NT2/D1 (cell line): Measurements from ENCODE around the gene STX16.

Source experiments
- DNase-seq: peaks from one replicate; pipeline ENCODE4 v3.0.0-alpha.2; 2011; ENCODE audit warnings: low read depth, low spot score
- H3K27me3 ChIP-seq: 2 replicates; pipeline ENCODE4 v1.6.0; 2011; ENCODE audit warnings: mild to moderate bottlenecking; ENCODE audit not compliant: insufficient read length, insufficient read depth
- H3K36me3 ChIP-seq: 2 replicates; pipeline ENCODE4 v1.6.1; 2011; ENCODE audit warnings: mild to moderate bottlenecking, low read length, mixed read lengths; ENCODE audit not compliant: insufficient read depth, insufficient read length
- H3K4me1 ChIP-seq: 2 replicates; pipeline ENCODE4 v1.5.1; 2011; ENCODE audit not compliant: insufficient read depth, insufficient read length
- H3K4me3 ChIP-seq: 2 replicates; pipeline ENCODE4 v1.5.1; 2011; ENCODE audit warnings: low read depth; ENCODE audit not compliant: insufficient read length
- H3K9ac ChIP-seq: 2 replicates; pipeline ENCODE4 v1.6.0; 2011; ENCODE audit warnings: low read depth; ENCODE audit not compliant: insufficient read length
- H3K9me3 ChIP-seq: 2 replicates; pipeline ENCODE4 v1.5.1; 2011; ENCODE audit warnings: mild to moderate bottlenecking, low read length; ENCODE audit not compliant: insufficient read depth
- SUZ12 ChIP-seq: IDR thresholded peaks from 2 replicates; pipeline ENCODE4 v1.6.1; 2011; ENCODE audit not compliant: insufficient read length, insufficient read depth; ENCODE audit errors: extremely low read depth
- YY1 ChIP-seq: IDR thresholded peaks from 2 replicates; pipeline ENCODE4 v1.6.1; 2011; ENCODE audit not compliant: insufficient read length, insufficient read depth
- ZNF274 ChIP-seq: IDR thresholded peaks from 2 replicates; pipeline ENCODE4 v1.6.1; 2011; ENCODE audit warnings: mild to moderate bottlenecking, low read depth, low read length

The STX16 gene

DNA sequence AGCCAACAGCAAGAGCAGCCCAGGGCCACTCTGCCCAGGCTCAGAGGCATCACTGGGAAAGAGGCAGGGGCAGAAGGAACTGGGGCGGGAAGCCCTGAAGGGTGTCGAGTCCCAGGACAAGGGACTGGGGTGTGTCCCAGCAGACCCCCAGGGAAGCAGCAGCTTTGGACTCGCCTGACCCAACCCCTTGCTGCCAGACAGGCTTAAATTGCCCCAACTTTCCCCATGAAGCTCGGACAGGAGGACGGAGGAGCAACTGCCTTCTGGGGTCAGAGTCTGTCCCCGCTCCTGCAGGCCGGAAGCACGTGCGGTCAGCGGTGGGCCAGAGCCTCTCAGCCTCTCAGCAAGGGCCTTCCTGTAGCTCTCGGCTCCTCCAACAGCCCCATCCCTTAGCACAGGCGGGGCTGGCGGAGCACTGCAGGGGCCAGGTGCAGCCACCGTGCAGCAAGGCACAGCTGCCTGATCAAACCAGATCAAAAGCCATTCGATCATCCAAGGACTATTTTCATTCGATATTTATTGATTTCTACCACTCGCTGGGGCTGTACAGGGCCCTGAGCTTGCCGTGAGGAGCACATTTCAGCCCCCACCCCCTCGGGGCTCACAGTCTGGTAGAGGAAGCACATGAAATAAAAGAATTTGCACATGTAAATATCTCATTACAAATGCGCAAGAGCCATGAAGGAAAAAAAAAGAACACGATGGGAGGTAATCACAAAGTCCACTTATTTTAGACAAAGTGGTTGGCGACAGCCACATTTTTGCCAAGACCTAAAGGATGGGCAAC, 31.8 kb upstream of the STX16 start:
- no peaks in the 10 kb centered on the region for H3K27me3 ChIP-seq
- no peaks in the 10 kb centered on the region for H3K36me3 ChIP-seq
- H3K4me3 ChIP-seq: no peak overlapping the region
- TF ChIP-seq SUZ12 (no peak), YY1 (no peak), ZNF274 (no peak)
- H3K9ac ChIP-seq: no peak overlapping the region
- H3K4me1 ChIP-seq: peaks cover 14% of the 10 kb centered on the region
- H3K9me3 ChIP-seq: peaks cover 30% of the 10 kb centered on the region
- DNase-seq: no peak

DNA sequence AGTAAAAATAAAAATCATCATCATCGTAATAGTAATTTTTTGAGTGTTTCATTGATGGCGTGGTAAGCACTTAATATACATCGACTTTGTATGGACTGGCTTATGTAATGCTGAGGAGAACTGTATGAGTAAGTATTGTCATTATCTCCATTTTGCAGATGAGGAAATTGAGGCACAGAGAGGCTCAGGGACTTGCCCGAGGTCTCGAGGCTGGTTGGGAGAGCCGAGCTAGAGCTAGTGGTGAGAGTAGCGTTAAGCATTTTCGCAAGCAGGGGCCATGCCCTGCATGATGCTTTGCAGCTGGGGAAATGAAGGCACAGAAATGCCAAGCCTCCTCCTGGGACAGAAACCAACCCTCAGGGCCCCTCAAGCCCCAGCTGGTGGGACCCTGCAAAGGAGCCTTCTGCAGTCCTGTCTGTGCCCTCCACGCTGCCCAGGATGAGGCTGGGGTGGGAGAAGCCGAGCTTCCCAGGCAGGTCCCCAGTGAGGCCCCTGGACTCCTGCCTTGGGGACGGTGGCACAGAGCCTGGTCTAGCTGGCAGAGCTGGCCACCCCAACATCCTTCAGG, 31.1 kb upstream of the STX16 start:
- Histone ChIP-seq H3K27me3 (no peaks in the 10 kb centered on the region), H3K4me1 (peaks cover 20% of the 10 kb centered on the region), H3K9ac (no peak overlapping the region), H3K36me3 (no peaks in the 10 kb centered on the region), H3K9me3 (peaks cover 24% of the 10 kb centered on the region), H3K4me3 (no peak overlapping the region)
- TF ChIP-seq SUZ12 (no peak), ZNF274 (no peak)
- no peak for DNase-seq

DNA sequence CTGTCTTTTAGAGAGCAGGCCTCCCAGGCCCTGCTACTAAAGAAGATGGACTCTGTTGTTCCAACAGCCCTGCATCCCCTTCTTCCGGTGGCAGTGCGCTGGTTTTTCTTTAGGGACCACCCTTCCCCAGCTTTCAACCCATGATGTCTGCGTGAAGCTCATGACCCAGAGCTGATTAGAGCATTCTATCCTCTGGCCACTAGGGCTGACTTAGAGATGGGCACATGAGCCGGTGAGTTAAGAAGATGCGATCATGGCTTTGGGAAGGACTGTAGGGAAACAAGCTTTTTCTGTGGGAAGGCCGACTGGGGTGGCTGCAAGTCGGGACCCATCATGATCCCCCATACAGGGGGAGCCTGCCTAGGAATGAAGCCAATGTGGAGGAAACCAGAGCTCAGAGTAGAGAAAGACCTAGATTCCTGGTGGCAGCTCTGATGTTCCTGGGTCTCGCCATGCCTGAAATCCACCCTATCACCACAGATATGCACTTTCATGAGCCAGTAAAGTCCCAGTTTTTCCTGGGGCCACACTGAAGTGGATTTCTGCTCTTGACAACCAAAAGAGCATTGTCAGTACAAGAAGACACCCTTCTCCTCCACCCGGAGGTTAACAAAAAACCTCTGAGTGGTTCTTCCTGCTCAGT, 29.1 kb upstream of the STX16 start:
- Histone ChIP-seq H3K9ac (no peak overlapping the region), H3K27me3 (no peaks in the 10 kb centered on the region), H3K4me3 (no peak overlapping the region), H3K4me1 (peaks cover 20% of the 10 kb centered on the region), H3K9me3 (peaks cover 24% of the 10 kb centered on the region), H3K36me3 (no peaks in the 10 kb centered on the region)
- no peak for DNase-seq
- TF ChIP-seq YY1 (no peak), SUZ12 (no peak), ZNF274 (no peak)

DNA sequence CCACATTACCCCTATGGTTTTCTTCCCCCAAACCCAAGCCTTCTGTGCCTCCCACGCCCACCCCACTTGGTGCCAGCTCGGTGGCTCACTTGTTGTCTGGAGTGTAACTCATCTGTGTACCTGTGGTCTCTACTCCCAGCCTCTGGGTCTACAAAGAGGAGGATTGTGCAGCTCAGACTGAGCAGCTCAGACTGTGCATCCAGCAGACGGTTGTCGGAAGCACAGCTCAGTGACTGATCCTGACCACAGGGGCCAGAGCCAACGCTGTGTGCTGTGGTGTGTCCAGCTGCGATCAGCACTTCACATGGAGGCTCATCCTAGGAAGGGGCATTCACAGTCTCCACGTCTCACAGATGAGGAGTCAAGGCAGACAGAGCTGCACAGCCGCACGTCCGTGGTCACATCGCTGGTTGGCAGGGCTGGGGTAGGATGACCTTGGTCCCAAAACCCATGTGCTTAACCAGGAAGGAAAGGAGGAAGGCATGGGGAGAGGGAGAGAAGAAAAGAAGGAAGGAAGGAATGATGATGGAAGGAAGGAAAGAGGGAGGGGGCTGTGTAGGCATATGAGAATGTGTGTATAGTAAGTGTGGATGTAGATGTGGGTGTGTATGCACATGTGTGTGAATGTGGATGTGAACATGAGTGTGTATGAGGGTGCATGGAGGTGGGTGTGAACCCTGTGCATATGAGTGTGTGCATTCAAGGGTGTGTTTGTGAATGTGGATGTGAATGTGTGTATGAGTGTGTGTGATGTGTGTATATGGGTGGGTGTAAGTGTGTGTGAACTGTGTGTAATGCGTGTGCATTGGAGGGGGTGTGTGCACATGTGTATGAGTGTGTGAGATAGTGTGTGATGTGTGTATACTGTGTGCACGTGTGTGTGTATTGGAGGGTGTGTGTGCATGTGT, 28.2 kb upstream of the STX16 start:
- TF ChIP-seq SUZ12 (no peak), YY1 (no peak), ZNF274 (no peak)
- Histone ChIP-seq H3K4me1 (peaks cover 20% of the 10 kb centered on the region), H3K36me3 (no peaks in the 10 kb centered on the region), H3K9me3 (peaks cover 24% of the 10 kb centered on the region), H3K4me3 (no peak overlapping the region), H3K27me3 (no peaks in the 10 kb centered on the region), H3K9ac (no peak overlapping the region)
- no peak for DNase-seq

DNA sequence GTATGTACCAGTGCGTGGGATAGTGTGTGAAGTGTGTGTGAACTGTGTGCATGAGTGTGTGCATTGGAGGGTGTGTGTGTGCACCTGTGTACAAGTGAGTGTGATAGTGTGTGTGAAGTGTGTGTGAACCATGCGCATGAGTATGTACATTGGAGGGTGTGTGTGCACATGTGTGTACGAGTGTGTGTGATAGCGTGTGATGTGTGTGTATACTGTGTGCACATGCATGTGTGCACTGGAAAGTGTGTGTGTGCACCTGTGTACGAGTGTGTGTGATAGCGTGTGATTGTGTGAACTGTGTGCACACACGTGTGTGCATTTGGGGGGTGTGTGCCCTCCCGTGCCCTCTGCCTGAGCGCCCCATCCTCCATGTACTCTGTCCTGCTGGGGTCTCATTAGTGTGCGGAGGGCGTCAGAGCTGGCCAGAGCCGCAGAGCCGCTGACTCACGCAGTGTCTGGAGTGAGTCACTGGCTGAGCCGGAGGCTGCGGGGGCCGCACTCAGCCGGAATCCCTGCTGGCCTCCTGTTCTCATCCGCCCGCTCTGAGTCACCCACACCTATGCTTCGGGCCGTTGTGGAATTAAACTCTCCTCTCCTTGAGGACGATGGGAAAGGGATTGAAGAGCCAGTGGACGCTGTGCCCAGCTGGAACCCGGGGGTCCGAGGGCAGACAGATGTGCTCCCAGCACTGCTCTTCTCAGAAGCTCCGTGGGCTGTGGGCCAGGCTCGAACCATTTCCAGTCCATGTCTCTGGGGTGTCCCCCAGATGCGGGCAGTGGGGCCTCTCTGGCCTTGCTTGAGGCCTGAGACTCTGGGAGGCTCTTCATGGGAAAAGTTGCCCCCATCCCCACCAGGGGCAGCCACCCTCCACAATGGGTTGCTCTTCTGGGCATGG, 27.3 kb upstream of the STX16 start:
- H3K27me3 ChIP-seq: no peaks in the 10 kb centered on the region
- TF ChIP-seq ZNF274 (no peak), YY1 (no peak), SUZ12 (no peak)
- H3K4me1 ChIP-seq: peaks cover 22% of the 10 kb centered on the region
- no peak overlapping the region for H3K9ac ChIP-seq
- peaks cover 24% of the 10 kb centered on the region for H3K9me3 ChIP-seq
- H3K36me3 ChIP-seq: no peaks in the 10 kb centered on the region
- DNase-seq: peak; percentile 57
- H3K4me3 ChIP-seq: no peak overlapping the region

DNA sequence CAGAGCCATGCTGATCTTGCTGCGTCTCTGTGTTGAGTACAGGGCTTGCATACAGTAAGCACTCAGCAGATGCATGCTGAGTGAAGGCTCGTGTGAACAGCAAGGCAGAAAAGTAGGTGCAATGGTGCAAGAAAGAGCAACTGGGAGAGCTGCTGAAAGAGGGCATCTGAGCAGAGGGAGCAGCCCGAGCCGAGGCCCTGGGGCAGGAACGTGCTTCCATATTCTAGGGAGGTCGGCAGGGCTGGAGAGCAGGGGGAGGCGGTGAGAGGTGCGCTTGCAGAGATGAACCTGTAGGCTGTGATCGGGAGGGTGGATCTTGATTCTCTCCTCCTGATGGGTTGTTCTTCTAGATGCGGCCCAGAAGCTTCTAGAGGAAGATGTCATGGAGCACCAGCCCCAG, 26.4 kb upstream of the STX16 start:
- Histone ChIP-seq H3K27me3 (no peaks in the 10 kb centered on the region), H3K36me3 (no peaks in the 10 kb centered on the region), H3K9me3 (peaks cover 24% of the 10 kb centered on the region), H3K9ac (no peak overlapping the region), H3K4me1 (peaks cover 16% of the 10 kb centered on the region), H3K4me3 (no peak overlapping the region)
- no peak for DNase-seq
- TF ChIP-seq SUZ12 (no peak), ZNF274 (no peak), YY1 (no peak)

- H3K36me3 ChIP-seq: no peaks in the 10 kb centered on the region
- no peak for TF ChIP-seq SUZ12
- no peak for TF ChIP-seq ZNF274
- no peak for TF ChIP-seq YY1
- no peak for DNase-seq
These were observed 25.5 kb upstream of the STX16 start for GRCh38 chr20:58625585-58625984.

More at GRCh38 chr20:58625585-58625984, 25.5 kb upstream of the STX16 start:
- Histone ChIP-seq H3K4me3 (no peak overlapping the region), H3K4me1 (peaks cover 16% of the 10 kb centered on the region), H3K9ac (no peak overlapping the region), H3K9me3 (peaks cover 24% of the 10 kb centered on the region), H3K27me3 (no peaks in the 10 kb centered on the region)
